A549 (cell line): ENCODE measurements around the gene MYH7B. TPM values are rescaled to one million over a fixed set of nuclear protein-coding genes. Genes with fewer than 3 reads are reported as not detected.

Source experiments
- ATAC-seq, 2 experiments: fragments of 200-7000 bp in 1 of 2; fragments of >200 bp in 1 of 2; cut with Nextera tagmentation in 1 of 2; cut with Tn5 transposase in 1 of 2; 3 replicates each; pipeline versions ENCODE4 v1.8.0 to v1.9.1; 2018 to 2020; ENCODE audit warnings: mild to moderate bottlenecking in 1 of 2, moderate library complexity in 1 of 2
- CTCF ChIA-PET: fragments of 300-600 bp; sonication (Branson Sonifier 250); formaldehyde crosslinking; extraction: SDS; loops from one replicate; lab custom pipeline; 2021; ENCODE audit warnings: antibody characterized with exemption, inconsistent platforms; lab: Yijun Ruan, JAX
- POLR2A ChIA-PET: fragments of 350-600 bp; formaldehyde crosslinking; extraction: SDS; loops from one replicate; lab custom pipeline; 2021; ENCODE audit warnings: antibody characterized with exemption, inconsistent platforms; lab: Yijun Ruan, JAX
- DNase-seq, 2 experiments: peaks; one replicate each; pipeline versions ENCODE4 v3.0.0 to v3.0.0-alpha.2; 2011 to 2016; ENCODE audit warnings: low read depth in 1 of 2, low spot score in 1 of 2
- FAIRE-seq: peaks from 2 replicates; lab custom pipeline; 2011; peaks lifted over from hg19 to GRCh38; lab: Jason Lieb, UNC
- H3K27ac ChIP-seq, 2 experiments: fragments of >200 bp; sonication (Bioruptor Twin); formaldehyde crosslinking; 3 replicates each; pipeline ENCODE4 v1.5.1; 2016 to 2017
- H3K4me1 ChIP-seq: fragments of >200 bp; sonication (Bioruptor Twin); formaldehyde crosslinking; 3 replicates; pipeline ENCODE4 v1.6.1; 2016
- H3K4me2 ChIP-seq: fragments of >200 bp; sonication (Bioruptor Twin); formaldehyde crosslinking; 3 replicates; pipeline ENCODE4 v1.6.1; 2016
- H3K4me3 ChIP-seq: fragments of >200 bp; sonication (Bioruptor Twin); formaldehyde crosslinking; 3 replicates; pipeline ENCODE4 v1.5.1; 2016
- H3K9me3 ChIP-seq: fragments of >200 bp; sonication (Bioruptor Twin); formaldehyde crosslinking; 3 replicates; pipeline ENCODE4 v1.6.1; 2016
- CBX2 ChIP-seq: fragments of 200-600 bp; sonication (generic); IDR thresholded peaks from 2 replicates; pipeline ENCODE4 v1.6.1; 2016; ENCODE audit warnings: low read depth, mild to moderate bottlenecking, borderline replicate concordance
- CTCF ChIP-seq: fragments of >200 bp; sonication (Bioruptor Twin); formaldehyde crosslinking; IDR thresholded peaks from 3 replicates; pipeline ENCODE4 v1.5.1; 2016
- E2F6 ChIP-seq: IDR thresholded peaks from 2 replicates; pipeline ENCODE4 v1.6.1; 2012; ENCODE audit warnings: low read depth, borderline replicate concordance
- EHF ChIP-seq: fragments of 250-450 bp; sonication (Bioruptor Pico); IDR thresholded peaks from 2 replicates; pipeline ENCODE4 v1.5.0; 2020; ENCODE audit warnings: mild to moderate bottlenecking
- EP300 ChIP-seq, 2 experiments: fragments of >200 bp; sonication (Bioruptor Twin); formaldehyde crosslinking; IDR thresholded peaks; 2 replicates in 1 of 2; 3 replicates in 1 of 2; pipeline ENCODE4 v1.6.1; 2016 to 2017
- GATA3 ChIP-seq: IDR thresholded peaks from 2 replicates; pipeline ENCODE4 v1.6.1; 2012; ENCODE audit warnings: borderline replicate concordance
- HES2 ChIP-seq: fragments of >200 bp; sonication (Bioruptor Twin); formaldehyde crosslinking; IDR thresholded peaks from 2 replicates; pipeline ENCODE4 v1.6.1; 2016
- HOXB13 ChIP-seq: fragments of 250-450 bp; sonication (Bioruptor Pico); IDR thresholded peaks from 2 replicates; pipeline ENCODE4 v1.5.0; 2020; ENCODE audit warnings: low read depth, mild to moderate bottlenecking, moderate library complexity
- HOXB5 ChIP-seq: fragments of 250-450 bp; sonication (Bioruptor Pico); IDR thresholded peaks from 2 replicates; pipeline ENCODE4 v1.5.0; 2020; ENCODE audit warnings: mild to moderate bottlenecking, moderate library complexity
- JUN ChIP-seq, 2 experiments: fragments of >200 bp; sonication (Bioruptor Twin); formaldehyde crosslinking; IDR thresholded peaks; 2 replicates in 1 of 2; 3 replicates in 1 of 2; pipeline ENCODE4 v1.6.1; 2016 to 2017
- JUNB ChIP-seq: fragments of >200 bp; sonication (Bioruptor Twin); formaldehyde crosslinking; IDR thresholded peaks from 2 replicates; pipeline ENCODE4 v1.6.1; 2016
- MAZ ChIP-seq: fragments of 150-350 bp; IDR thresholded peaks from 2 replicates; pipeline ENCODE4 v1.6.1; 2014; ENCODE audit warnings: antibody characterized with exemption, low read depth, low read length, borderline replicate concordance
- MYC ChIP-seq: IDR thresholded peaks from 2 replicates; pipeline ENCODE4 v1.6.1; 2012; ENCODE audit warnings: mild to moderate bottlenecking, inconsistent platforms, low read length, improper control_type of control experiment, borderline replicate concordance
- PBX3 ChIP-seq: IDR thresholded peaks from 2 replicates; pipeline ENCODE4 v1.6.1; 2012
- REST ChIP-seq: fragments of 200-600 bp; sonication (generic); IDR thresholded peaks from 2 replicates; pipeline ENCODE4 v1.6.1; 2016; ENCODE audit warnings: antibody characterized with exemption, mild to moderate bottlenecking, moderate library complexity
- SREBF2 ChIP-seq: fragments of 450-650 bp; IDR thresholded peaks from 2 replicates; pipeline ENCODE4 v1.6.1; 2014; ENCODE audit warnings: mild to moderate bottlenecking, moderate library complexity
- USF2 ChIP-seq: fragments of 450-650 bp; IDR thresholded peaks from 2 replicates; pipeline ENCODE4 v1.6.1; 2014; ENCODE audit warnings: antibody characterized with exemption
- ZC3H11A ChIP-seq: fragments of 450-650 bp; IDR thresholded peaks from 2 replicates; pipeline ENCODE4 v1.6.1; 2014; ENCODE audit warnings: antibody characterized with exemption, mild to moderate bottlenecking
- WGBS: methylation state at CpG from one replicate; pipeline ENCODE4 v1.1.6; 2017; ENCODE audit errors: missing lambda C conversion rate; 5-methylcytosine and 5-hydroxymethylcytosine counted together
- polyA plus RNA-seq, 4 experiments: library from polyadenylated mRNA; depleted of rRNA in 3 of 4; stranded (reverse); fragments of >200 nt; fragmentation: RNase III in 1 of 4; extraction: RNeasy Plus Mini Kit Qiagen cat#74134 plus additional on column Dnase treatment in 1 of 4; gene quantifications; 2 replicates in 3 of 4; 3 replicates in 1 of 4; pipeline ENCODE4 v1.2.3, GENCODE V29; 2011 to 2017

Gene MYH7B
- polyA plus RNA-seq, 2 of the 4 experiments (the other 2 are of a cell fraction), result 0.03 to 0.23 TPM

- DNase-seq (no peak), FAIRE-seq (no peak)
- 43% methylated on average over 13 of the region's 13 CpGs for WGBS
Measured at GRCh38 chr20:34954904-34955230, 801 bp upstream of the MYH7B start.

More at GRCh38 chr20:34954904-34955230, 801 bp upstream of the MYH7B start:
- peaks cover 11% of the 10 kb centered on the region for H3K4me1 ChIP-seq
- CTCF ChIA-PET, result interaction anchor here (1.3 to 13.1 kb wide), 4 partner anchors 10 to 110 kb away, joined by 3 to 207 read pairs (median 14); partner anchors contain the start of genes ACSS2 and GGT7
- TF ChIP-seq EP300 (IDR thresholded peaks at IDR 0.05) (no peak), MYC (no peak), ZC3H11A (no peak), JUNB (no peak), HOXB5 (CRISPR knock-in tag) (no peak), HES2 (no peak), SREBF2 (no peak), GATA3 (no peak), REST (no peak), USF2 (no peak), CBX2 (no peak), EHF (CRISPR knock-in tag) (no peak), E2F6 (no peak), PBX3 (no peak), HOXB13 (CRISPR knock-in tag) (no peak), JUN (IDR thresholded peaks at IDR 0.05) (no peak), CTCF (no peak), MAZ (no peak)
- H3K27ac ChIP-seq, result peak overlapping the region; percentile 82 to 94
- POLR2A ChIA-PET, result interaction anchor here (1.5 to 2.1 kb wide), 2 partner anchors 79 to 81 kb away, joined by 19 to 20 read pairs; partner anchors contain the start of gene ACSS2
- peak overlapping the region; percentile 98 for H3K4me2 ChIP-seq
- no peaks in the 10 kb centered on the region for H3K9me3 ChIP-seq
- peak; percentile 5 to 10; a peak in 3 of 6 replicates for ATAC-seq
- peak overlapping the region; percentile 59 for H3K4me3 ChIP-seq
